Right lobe of liver (tissue), 4 donors: ENCODE results near the gene TCN2.

Experiments
- CTCF ChIP-seq, 4 donors: fragments of 200-600 bp in 3 of 4; fragments of 450-650 bp in 1 of 4; IDR thresholded peaks; one replicate each; pipeline versions ENCODE4 v1.5.1 to v1.8.0; 2016 to 2022; ENCODE audit warnings: antibody characterized with exemption in 4 of 4, mild to moderate bottlenecking in 2 of 4
- POLR2A ChIP-seq: fragments of 450-650 bp; IDR thresholded peaks from one replicate; pipeline ENCODE4 v1.6.1; 2017; ENCODE audit warnings: antibody characterized with exemption, mild to moderate bottlenecking
- donor health status: DM: no; HTN: no; CAD: no.
- donor health status: DM: no; HTN: no; CAD: no.
- donor health status: DM: no; HTN: yes; CAD: no.

GRCh38 chr22:30668386-30668710 lies 61.4 kb downstream of the TCN2 start:
- no peak for TF ChIP-seq POLR2A
- no peak for TF ChIP-seq CTCF (IDR thresholded peaks at IDR 0.05)
